Liver (tissue), 3 donors: Measurements from ENCODE around the gene MEF2A.

Experiments
- CTCF ChIP-seq: fragments of 150-350 bp; IDR thresholded peaks from 2 replicates; pipeline ENCODE4 v1.5.1; 2017; ENCODE audit warnings: improper control_type of control experiment, low read depth, low read length; ENCODE audit not compliant: missing input control
- EGR1 ChIP-seq, 2 donors: IDR thresholded peaks; 2 replicates each; pipeline ENCODE4 v1.6.1; 2016 to 2018; ENCODE audit warnings: antibody characterized with exemption in 2 of 2, low read depth in 2 of 2
- FOXA1 ChIP-seq: IDR thresholded peaks from 2 replicates; pipeline ENCODE4 v1.6.1; 2016; ENCODE audit warnings: antibody characterized with exemption
- HNF4G ChIP-seq: IDR thresholded peaks from 2 replicates; pipeline ENCODE4 v1.6.1; 2016; ENCODE audit warnings: antibody characterized with exemption
- JUND ChIP-seq, 2 donors: IDR thresholded peaks; 2 replicates each; pipeline ENCODE4 v1.6.1; 2016; ENCODE audit warnings: antibody characterized with exemption in 2 of 2
- RAD21 ChIP-seq, 2 donors: IDR thresholded peaks; 2 replicates each; pipeline ENCODE4 v1.6.1; 2016; ENCODE audit warnings: antibody characterized with exemption in 2 of 2, mild to moderate bottlenecking in 2 of 2
- RXRA ChIP-seq, 2 donors: IDR thresholded peaks; 2 replicates each; pipeline ENCODE4 v1.6.1; 2017 to 2018; ENCODE audit warnings: antibody characterized with exemption in 2 of 2, mild to moderate bottlenecking in 1 of 2
- SP1 ChIP-seq: IDR thresholded peaks from 2 replicates; pipeline ENCODE4 v1.6.1; 2018; ENCODE audit warnings: antibody characterized with exemption, mild to moderate bottlenecking
- YY1 ChIP-seq: IDR thresholded peaks from 2 replicates; pipeline ENCODE4 v1.6.1; 2016; ENCODE audit warnings: antibody characterized with exemption, mild to moderate bottlenecking
- ZBTB33 ChIP-seq: IDR thresholded peaks from 2 replicates; pipeline ENCODE4 v1.6.1; 2016; ENCODE audit warnings: antibody characterized with exemption
- TF ChIP-seq, protein P1 (sequence below): IDR thresholded peaks from 2 replicates; pipeline ENCODE4 v1.6.1; 2016; ENCODE audit warnings: antibody characterized with exemption
- donor health status: healthy.
- donor health status: healthy.

- TF ChIP-seq JUND (IDR thresholded peaks at IDR 0.05) = no peak
- no peak for TF ChIP-seq CTCF
- no peak for TF ChIP-seq YY1
- TF ChIP-seq FOXA1 = no peak
- no peak for TF ChIP-seq HNF4G
- no peak for TF ChIP-seq ZBTB33
- TF ChIP-seq, protein P1, sequence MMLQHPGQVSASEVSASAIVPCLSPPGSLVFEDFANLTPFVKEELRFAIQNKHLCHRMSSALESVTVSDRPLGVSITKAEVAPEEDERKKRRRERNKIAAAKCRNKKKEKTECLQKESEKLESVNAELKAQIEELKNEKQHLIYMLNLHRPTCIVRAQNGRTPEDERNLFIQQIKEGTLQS = no peak
- TF ChIP-seq SP1 = no peak
- TF ChIP-seq EGR1 (IDR thresholded peaks at IDR 0.05; ENCODE audit: low read depth in 2 of 2) = no peak
- no peak for TF ChIP-seq RXRA (IDR thresholded peaks at IDR 0.05)
- TF ChIP-seq RAD21 (IDR thresholded peaks at IDR 0.05) = no peak
Measured at GRCh38 chr15:99605990-99606389, 40.2 kb downstream of the MEF2A start.
